OCI-LY3 (cell line): ENCODE data around the gene CYBRD1.
"Not testable (repeated sequence)": the region's sequence is repeated elsewhere in the genome, so short reads cannot be mapped to it uniquely, and the experiment has no call there.

Source experiments
- EZH2phosphoT487 ChIP-seq: fragments of 200-600 bp; shearing (Covaris generic); IDR thresholded peaks from 2 replicates; pipeline ENCODE4 v1.6.1; 2018; ENCODE audit warnings: antibody characterized with exemption, mixed run types, low read depth
- TF ChIP-seq, protein P1 (sequence below): fragments of 200-600, 300-600 bp; sonication (generic); IDR thresholded peaks from 2 replicates; pipeline ENCODE4 v1.5.1; 2014; ENCODE audit warnings: antibody characterized with exemption, low read length, low read depth

DNA sequence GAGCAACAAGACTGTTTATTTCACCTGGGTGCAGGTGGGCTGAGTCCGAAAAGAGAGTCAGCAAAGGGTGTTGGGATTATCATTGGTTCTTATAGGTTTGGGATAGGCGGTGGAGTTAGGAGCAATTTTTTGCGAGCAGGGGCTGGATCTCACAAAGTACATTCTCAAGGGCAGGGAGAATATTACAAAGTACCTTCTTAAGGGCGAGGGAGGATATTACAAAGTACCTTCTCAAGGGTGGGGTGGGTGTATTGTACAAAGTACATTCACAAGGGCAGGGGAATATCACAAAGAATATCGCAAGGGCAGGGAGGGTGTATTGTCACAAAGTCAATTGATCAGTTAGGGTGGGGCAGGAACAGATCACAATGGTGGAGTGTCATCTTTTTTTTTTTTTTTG, 24.6 kb upstream of the CYBRD1 start:
- TF ChIP-seq, protein P1, sequence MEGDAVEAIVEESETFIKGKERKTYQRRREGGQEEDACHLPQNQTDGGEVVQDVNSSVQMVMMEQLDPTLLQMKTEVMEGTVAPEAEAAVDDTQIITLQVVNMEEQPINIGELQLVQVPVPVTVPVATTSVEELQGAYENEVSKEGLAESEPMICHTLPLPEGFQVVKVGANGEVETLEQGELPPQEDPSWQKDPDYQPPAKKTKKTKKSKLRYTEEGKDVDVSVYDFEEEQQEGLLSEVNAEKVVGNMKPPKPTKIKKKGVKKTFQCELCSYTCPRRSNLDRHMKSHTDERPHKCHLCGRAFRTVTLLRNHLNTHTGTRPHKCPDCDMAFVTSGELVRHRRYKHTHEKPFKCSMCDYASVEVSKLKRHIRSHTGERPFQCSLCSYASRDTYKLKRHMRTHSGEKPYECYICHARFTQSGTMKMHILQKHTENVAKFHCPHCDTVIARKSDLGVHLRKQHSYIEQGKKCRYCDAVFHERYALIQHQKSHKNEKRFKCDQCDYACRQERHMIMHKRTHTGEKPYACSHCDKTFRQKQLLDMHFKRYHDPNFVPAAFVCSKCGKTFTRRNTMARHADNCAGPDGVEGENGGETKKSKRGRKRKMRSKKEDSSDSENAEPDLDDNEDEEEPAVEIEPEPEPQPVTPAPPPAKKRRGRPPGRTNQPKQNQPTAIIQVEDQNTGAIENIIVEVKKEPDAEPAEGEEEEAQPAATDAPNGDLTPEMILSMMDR = not testable (repeated sequence)
- not testable (repeated sequence) for TF ChIP-seq EZH2phosphoT487
